ENCODE data around the gene FAM177A1. TPM values are rescaled to one million over a fixed set of nuclear protein-coding genes. Genes with fewer than 3 reads are reported as not detected.

The FAM177A1 gene
- total and polyA plus RNA-seq, 2 of the 13 experiments (the other 11 are each of a cell fraction or from before 2014, with no cell fraction given), result 72.9 to 119 TPM

DNA sequence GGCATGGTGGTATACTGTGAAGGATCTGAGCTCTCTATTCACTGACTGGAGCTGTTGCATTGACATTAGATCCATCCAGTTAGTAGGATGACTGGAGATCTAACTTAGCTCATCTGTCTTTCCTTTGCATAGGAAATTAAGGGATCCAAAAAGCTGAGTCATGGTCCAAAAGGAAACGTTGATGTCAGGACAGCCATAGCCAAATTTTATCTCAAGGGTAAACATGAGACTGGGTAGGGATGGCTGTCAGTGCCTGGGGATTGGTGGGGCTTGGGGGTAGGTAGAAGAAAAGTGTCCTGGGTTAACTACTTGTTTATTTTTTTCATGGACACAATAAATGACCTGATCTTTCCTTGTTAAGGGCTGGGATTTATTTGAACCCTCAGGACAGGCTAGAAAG is 4.6 kb downstream of the FAM177A1 start (continued):
- TF ChIP-seq, protein P1, sequence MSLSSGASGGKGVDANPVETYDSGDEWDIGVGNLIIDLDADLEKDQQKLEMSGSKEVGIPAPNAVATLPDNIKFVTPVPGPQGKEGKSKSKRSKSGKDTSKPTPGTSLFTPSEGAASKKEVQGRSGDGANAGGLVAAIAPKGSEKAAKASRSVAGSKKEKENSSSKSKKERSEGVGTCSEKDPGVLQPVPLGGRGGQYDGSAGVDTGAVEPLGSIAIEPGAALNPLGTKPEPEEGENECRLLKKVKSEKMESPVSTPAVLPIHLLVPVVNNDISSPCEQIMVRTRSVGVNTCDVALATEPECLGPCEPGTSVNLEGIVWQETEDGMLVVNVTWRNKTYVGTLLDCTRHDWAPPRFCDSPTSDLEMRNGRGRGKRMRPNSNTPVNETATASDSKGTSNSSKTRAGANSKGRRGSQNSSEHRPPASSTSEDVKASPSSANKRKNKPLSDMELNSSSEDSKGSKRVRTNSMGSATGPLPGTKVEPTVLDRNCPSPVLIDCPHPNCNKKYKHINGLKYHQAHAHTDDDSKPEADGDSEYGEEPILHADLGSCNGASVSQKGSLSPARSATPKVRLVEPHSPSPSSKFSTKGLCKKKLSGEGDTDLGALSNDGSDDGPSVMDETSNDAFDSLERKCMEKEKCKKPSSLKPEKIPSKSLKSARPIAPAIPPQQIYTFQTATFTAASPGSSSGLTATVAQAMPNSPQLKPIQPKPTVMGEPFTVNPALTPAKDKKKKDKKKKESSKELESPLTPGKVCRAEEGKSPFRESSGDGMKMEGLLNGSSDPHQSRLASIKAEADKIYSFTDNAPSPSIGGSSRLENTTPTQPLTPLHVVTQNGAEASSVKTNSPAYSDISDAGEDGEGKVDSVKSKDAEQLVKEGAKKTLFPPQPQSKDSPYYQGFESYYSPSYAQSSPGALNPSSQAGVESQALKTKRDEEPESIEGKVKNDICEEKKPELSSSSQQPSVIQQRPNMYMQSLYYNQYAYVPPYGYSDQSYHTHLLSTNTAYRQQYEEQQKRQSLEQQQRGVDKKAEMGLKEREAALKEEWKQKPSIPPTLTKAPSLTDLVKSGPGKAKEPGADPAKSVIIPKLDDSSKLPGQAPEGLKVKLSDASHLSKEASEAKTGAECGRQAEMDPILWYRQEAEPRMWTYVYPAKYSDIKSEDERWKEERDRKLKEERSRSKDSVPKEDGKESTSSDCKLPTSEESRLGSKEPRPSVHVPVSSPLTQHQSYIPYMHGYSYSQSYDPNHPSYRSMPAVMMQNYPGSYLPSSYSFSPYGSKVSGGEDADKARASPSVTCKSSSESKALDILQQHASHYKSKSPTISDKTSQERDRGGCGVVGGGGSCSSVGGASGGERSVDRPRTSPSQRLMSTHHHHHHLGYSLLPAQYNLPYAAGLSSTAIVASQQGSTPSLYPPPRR (CRISPR knock-in tag; IDR thresholded peaks at IDR 0.05; ENCODE audit: borderline replicate concordance), result no peak
- no peak for TF ChIP-seq POLR2AphosphoS5 (IDR thresholded peaks at IDR 0.05; ENCODE audit: low read depth, low read length)
- no peak for TF ChIP-seq ZBTB20 (CRISPR knock-in tag; IDR thresholded peaks at IDR 0.05; ENCODE audit: borderline replicate concordance, low read depth)
- no peak for TF ChIP-seq ZFP37 (CRISPR knock-in tag; IDR thresholded peaks at IDR 0.05; ENCODE audit: borderline replicate concordance)
- no peak for TF ChIP-seq ZNF772 (CRISPR knock-in tag; IDR thresholded peaks at IDR 0.05)
- TF ChIP-seq SAP130 (CRISPR knock-in tag; IDR thresholded peaks at IDR 0.05; ENCODE audit: low read depth), result peak; percentile 74
- TF ChIP-seq, protein P2, sequence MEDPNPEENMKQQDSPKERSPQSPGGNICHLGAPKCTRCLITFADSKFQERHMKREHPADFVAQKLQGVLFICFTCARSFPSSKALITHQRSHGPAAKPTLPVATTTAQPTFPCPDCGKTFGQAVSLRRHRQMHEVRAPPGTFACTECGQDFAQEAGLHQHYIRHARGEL (CRISPR knock-in tag; IDR thresholded peaks at IDR 0.05), result no peak
- TF ChIP-seq FOSL2 (CRISPR knock-in tag; IDR thresholded peaks at IDR 0.05), result peak; percentile 65
- TF ChIP-seq ATF2 (CRISPR knock-in tag; IDR thresholded peaks at IDR 0.05), result no peak
- TF ChIP-seq TRAFD1 (CRISPR knock-in tag; IDR thresholded peaks at IDR 0.05; ENCODE audit: borderline replicate concordance), result no peak
- no peak for TF ChIP-seq ZNF431 (CRISPR knock-in tag; IDR thresholded peaks at IDR 0.05; ENCODE audit: borderline replicate concordance, low read depth)
- TF ChIP-seq FIP1L1 (IDR thresholded peaks at IDR 0.05; ENCODE audit: borderline replicate concordance, insufficient read depth, low read depth, low read length), result no peak
- no peak for TF ChIP-seq ZBED4 (CRISPR knock-in tag; IDR thresholded peaks at IDR 0.05; ENCODE audit: borderline replicate concordance)
- no peak for TF ChIP-seq ZFP36L1 (CRISPR knock-in tag; IDR thresholded peaks at IDR 0.05)
- no peak for TF ChIP-seq TAF15 (IDR thresholded peaks at IDR 0.05; ENCODE audit: low read depth, low read length, poor library complexity, severe bottlenecking)
- TF ChIP-seq NR2F6 (IDR thresholded peaks at IDR 0.05), result no peak
- no peak for TF ChIP-seq NR2F6 (CRISPR knock-in tag; IDR thresholded peaks at IDR 0.05)
